Epithelial cell of proximal tubule (primary cell): ENCODE results near the gene SPSB2. TPM values are rescaled to one million over a fixed set of nuclear protein-coding genes. Genes with fewer than 3 reads are reported as not detected.

Source experiments
- DNase-seq: peaks from one replicate; pipeline ENCODE4 v3.0.0-alpha.2; 2011; ENCODE audit warnings: low read depth
- H3K4me3 ChIP-seq: 2 replicates; pipeline ENCODE4 v1.5.1; 2011; ENCODE audit warnings: low read depth, mild to moderate bottlenecking, low read length
- CTCF ChIP-seq: conservative IDR thresholded peaks from 2 replicates; pipeline ENCODE4 v1.5.1; 2012; ENCODE audit warnings: low read depth, mild to moderate bottlenecking, low read length
- total RNA-seq: library from RNA; depleted of rRNA; stranded (reverse); fragments of >200 nt; gene quantifications from 2 replicates; pipeline ENCODE4 v1.2.3, GENCODE V29; 2015

The SPSB2 gene
- total RNA-seq, 1 donor from 2014 or later = 17.2 TPM

- no peak for TF ChIP-seq CTCF
- H3K4me3 ChIP-seq = no peak overlapping the region
- no peak for DNase-seq
These were observed 26.7 kb downstream of the SPSB2 start for GRCh38 chr12:6846316-6846869.

GRCh38 chr12:6845395-6845794 is 27.7 kb downstream of the SPSB2 start:
- no peak overlapping the region for H3K4me3 ChIP-seq
- no peak for TF ChIP-seq CTCF
- no peak for DNase-seq

- DNase-seq = no peak
- no peak for TF ChIP-seq CTCF
- no peak overlapping the region for H3K4me3 ChIP-seq
These were observed 29.8 kb downstream of the SPSB2 start for GRCh38 chr12:6843118-6843902.

- DNase-seq = no peak
- TF ChIP-seq CTCF = no peak
- no peak overlapping the region for H3K4me3 ChIP-seq
These were observed 31.0 kb downstream of the SPSB2 start for GRCh38 chr12:6842075-6842474.

GRCh38 chr12:6840761-6841515 is 32.2 kb downstream of the SPSB2 start, which contains the start of gene GNB3:
Gene GNB3 (plus strand): TSS chr12:6840925. CDS start chr12:6841288, 363 bp downstream.
- TF ChIP-seq CTCF = no peak
- no peak for DNase-seq
- H3K4me3 ChIP-seq = no peak within 1 kb of the TSS

- TF ChIP-seq CTCF = no peak
- no peak overlapping the region for H3K4me3 ChIP-seq
- DNase-seq = no peak
These were observed 32.8 kb downstream of the SPSB2 start for GRCh38 chr12:6840330-6840729.
